SK-N-SH (cell line): ENCODE results near the gene TMIGD2.

ENCODE experiments used
- CTCF ChIP-seq: fragments of 200-600 bp; sonication (generic); IDR thresholded peaks from 2 replicates; pipeline ENCODE4 v1.6.1; 2017; ENCODE audit warnings: antibody characterized with exemption, mild to moderate bottlenecking, moderate library complexity
- NRF1 ChIP-seq: IDR thresholded peaks from 2 replicates; pipeline ENCODE4 v1.6.1; 2012; ENCODE audit warnings: low read depth, mild to moderate bottlenecking, low read length
- YY1 ChIP-seq: IDR thresholded peaks from 2 replicates; pipeline ENCODE4 v1.4.0; 2012; ENCODE audit warnings: low read depth, mild to moderate bottlenecking

DNA sequence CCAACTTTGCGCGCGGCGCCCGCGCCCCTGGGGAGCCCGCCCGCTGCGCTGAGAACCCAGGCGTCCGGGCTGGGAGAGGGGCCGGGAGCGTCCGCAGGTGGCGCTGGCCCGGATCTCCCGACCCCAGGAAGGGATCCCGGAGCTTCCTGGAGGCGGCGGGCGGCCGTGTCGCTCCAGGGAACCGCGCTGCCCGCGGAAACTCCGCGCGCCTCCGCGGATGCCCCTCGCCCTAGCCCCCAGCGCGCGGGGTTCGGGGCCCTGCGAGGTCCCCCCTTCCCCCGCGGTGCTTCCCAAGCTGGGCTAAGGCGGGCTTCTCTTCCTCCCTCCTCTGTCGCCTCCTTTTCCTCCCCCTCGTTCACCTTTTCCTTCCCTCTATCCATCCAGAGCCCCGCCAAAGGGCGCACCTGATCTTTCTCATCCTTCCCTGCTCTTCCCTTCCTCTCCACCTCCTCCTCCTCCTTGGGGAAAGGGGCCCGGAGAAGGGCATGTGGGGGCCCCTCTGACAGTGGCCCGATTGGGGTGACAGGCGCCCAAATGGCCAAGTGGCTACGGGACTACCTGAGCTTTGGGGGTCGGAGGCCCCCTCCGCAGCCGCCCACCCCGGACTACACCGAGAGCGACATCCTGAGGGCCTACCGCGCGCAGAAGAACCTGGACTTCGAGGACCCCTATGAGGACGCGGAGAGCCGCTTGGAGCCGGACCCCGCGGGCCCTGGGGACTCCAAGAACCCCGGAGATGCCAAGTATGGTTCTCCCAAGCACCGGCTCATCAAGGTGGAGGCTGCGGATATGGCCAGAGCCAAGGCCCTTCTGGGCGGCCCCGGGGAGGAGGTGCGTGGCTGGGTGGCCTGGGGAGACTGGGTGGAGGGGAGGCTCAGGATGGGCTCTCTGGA lies 22.4 kb downstream of the TMIGD2 start:
- no peak for TF ChIP-seq YY1
- no peak for TF ChIP-seq CTCF
- no peak for TF ChIP-seq NRF1
